Caki2 (cell line): Measurements from ENCODE around the gene PKP3. TPM values are rescaled to one million over a fixed set of nuclear protein-coding genes. Genes with fewer than 3 reads are reported as not detected.

Experiments used
- DNase-seq: peaks from one replicate; pipeline ENCODE4 v3.0.0-alpha.2; 2015; ENCODE audit warnings: low read depth
- in situ Hi-C: cut with HindIII; loops from 2 replicates; pipeline ENCODE4 v1.10.0; 2016; ENCODE audit warnings: low sequenced_read_pairs, low pct_unique_long_range_greater_than_20kb, mixed read lengths
- total RNA-seq: library from RNA; depleted of rRNA; stranded (reverse); fragments of >200 nt; shearing (Covaris generic); gene quantifications from 2 replicates; pipeline ENCODE4 v1.2.3, GENCODE V29; 2014; ENCODE audit warnings: low replicate concordance

Gene PKP3
- total RNA-seq, 1 experiment from 2014 or later = 70.7 TPM

- DNase-seq = no peak
- in situ Hi-C loops = no loop called here
Observed at GRCh38 chr11:373716-374551, 20.1 kb upstream of the PKP3 start.

GRCh38 chr11:375065-376025, 18.7 kb upstream of the PKP3 start:
- in situ Hi-C loops = no loop called here
- no peak for DNase-seq

GRCh38 chr11:376531-377173, 17.4 kb upstream of the PKP3 start:
- DNase-seq = no peak

GRCh38 chr11:377174-377865, 16.7 kb upstream of the PKP3 start:
- DNase-seq = no peak
- in situ Hi-C loops = no loop called here

More at GRCh38 chr11:376531-377173, 17.4 kb upstream of the PKP3 start:
- in situ Hi-C loops = no loop called here

- no peak for DNase-seq
- in situ Hi-C loops = no loop called here
Observed at GRCh38 chr11:377883-378500, 16.0 kb upstream of the PKP3 start.

GRCh38 chr11:379205-380094, 14.6 kb upstream of the PKP3 start:
- DNase-seq = no peak
- in situ Hi-C loops = no loop called here

GRCh38 chr11:380095-380480, 13.9 kb upstream of the PKP3 start:
- DNase-seq = no peak
- in situ Hi-C loops = no loop called here

- DNase-seq = no peak
- in situ Hi-C loops = no loop called here
Observed at GRCh38 chr11:380491-380890, 13.5 kb upstream of the PKP3 start.

- in situ Hi-C loops = no loop called here
- DNase-seq = no peak
Observed at GRCh38 chr11:380996-381395, 13.0 kb upstream of the PKP3 start.

GRCh38 chr11:381501-382072, 12.4 kb upstream of the PKP3 start:
- in situ Hi-C loops = no loop called here
- no peak for DNase-seq

GRCh38 chr11:382081-382629, 11.9 kb upstream of the PKP3 start:
- DNase-seq = no peak
- in situ Hi-C loops = no loop called here

GRCh38 chr11:383431-383830, 10.6 kb upstream of the PKP3 start:
- no peak for DNase-seq
- in situ Hi-C loops = no loop called here

- no peak for DNase-seq
- in situ Hi-C loops = no loop called here
Observed at GRCh38 chr11:384511-384910, 9.5 kb upstream of the PKP3 start.

GRCh38 chr11:385594-386351, 8.2 kb upstream of the PKP3 start:
- in situ Hi-C loops = no loop called here
- no peak for DNase-seq

GRCh38 chr11:386483-386882, 7.5 kb upstream of the PKP3 start:
- DNase-seq = no peak
- in situ Hi-C loops = no loop called here
